Spleen (tissue), 11 donors: ENCODE results near the gene LCLAT1. TPM values are rescaled to one million over a fixed set of nuclear protein-coding genes. Genes with fewer than 3 reads are reported as not detected.
A peak's percentile ranks its signal among the peaks of the same experiment; 100 is the strongest.

ENCODE experiments used
- DNase-seq: peaks from one replicate; pipeline ENCODE4 v3.0.0-alpha.2; 2020
- H3K27ac ChIP-seq, 8 donors: fragments of 200-600 bp; sonication (generic) in 7 of 8; 1 replicate in 4 of 8; 2 replicates in 4 of 8; pipeline versions ENCODE4 v1.5.0 to v1.8.0; 2016 to 2021; ENCODE audit warnings: inconsistent platforms in 4 of 8, mild to moderate bottlenecking in 4 of 8, moderate library complexity in 1 of 8
- H3K27me3 ChIP-seq, 7 donors: fragments of 200-600 bp; sonication (generic) in 6 of 7; replicated peaks in 1 of 7; 1 replicate in 4 of 7; 2 replicates in 3 of 7; pipeline versions ENCODE4 v1.5.0 to v1.8.0; 2016 to 2021; ENCODE audit warnings: inconsistent platforms in 3 of 7, mild to moderate bottlenecking in 1 of 7
- H3K36me3 ChIP-seq, 6 donors: fragments of 200-600 bp; sonication (generic) in 5 of 6; 1 replicate in 4 of 6; 2 replicates in 2 of 6; pipeline versions ENCODE4 v1.5.0 to v1.8.0; 2016 to 2021; ENCODE audit warnings: inconsistent platforms in 2 of 6
- H3K4me1 ChIP-seq, 6 donors: fragments of 200-600 bp; sonication (generic) in 5 of 6; 1 replicate in 3 of 6; 2 replicates in 3 of 6; pipeline versions ENCODE4 v1.5.0 to v1.8.0; 2016 to 2021; ENCODE audit warnings: inconsistent platforms in 3 of 6
- H3K4me3 ChIP-seq, 8 donors: fragments of 200-600 bp; sonication (generic) in 7 of 8; 1 replicate in 4 of 8; 2 replicates in 4 of 8; pipeline versions ENCODE4 v1.5.0 to v1.8.0; 2016 to 2021; ENCODE audit warnings: inconsistent platforms in 4 of 8, mild to moderate bottlenecking in 4 of 8, moderate library complexity in 2 of 8
- H3K9me3 ChIP-seq, 8 donors: fragments of 200-600 bp; sonication (generic) in 7 of 8; 1 replicate in 4 of 8; 2 replicates in 4 of 8; pipeline versions ENCODE4 v1.5.0 to v1.8.0; 2016 to 2021; ENCODE audit warnings: inconsistent platforms in 4 of 8
- CTCF ChIP-seq, 11 experiments: fragments of 200-600 bp in 7 of 11; fragments of 450-650 bp in 4 of 11; sonication (generic) in 4 of 11; IDR thresholded peaks in 8 of 11; conservative IDR thresholded peaks in 3 of 11; 1 replicate in 7 of 11; 2 replicates in 4 of 11; pipeline versions ENCODE4 v1.4.0 to v1.8.0; 2016 to 2021; ENCODE audit warnings: antibody characterized with exemption in 11 of 11, inconsistent platforms in 4 of 11, mild to moderate bottlenecking in 1 of 11
- POLR2A ChIP-seq, 3 donors: fragments of 450-650 bp; IDR thresholded peaks; one replicate each; pipeline ENCODE4 v1.5.1; 2017; ENCODE audit warnings: antibody characterized with exemption in 3 of 3, mild to moderate bottlenecking in 1 of 3
- POLR2AphosphoS5 ChIP-seq, 3 donors: sonication (generic); formaldehyde crosslinking; IDR thresholded peaks; one replicate each; pipeline ENCODE4 v1.5.1; 2017; ENCODE audit warnings: antibody characterized with exemption in 3 of 3
- WGBS, 5 donors: extraction: QIAGEN DNeasy Blood & Tissue Kit in 3 of 5; methylation state at CpG; one replicate each; pipeline versions ENCODE4 v1.1.5 to v1.1.7; 2013 to 2018; 5-methylcytosine and 5-hydroxymethylcytosine counted together
- intact Hi-C: fragments of 100-400 bp; cut with DNase I; formaldehyde crosslinking; loops from one replicate; pipeline ENCODE4 v1.15.0; 2023; ENCODE audit warnings: low total_unique reads
- polyA plus RNA-seq, 3 donors: library from polyadenylated mRNA; stranded (reverse); fragments of 200-250 nt; gene quantifications; one replicate each; pipeline ENCODE4 v1.2.1, GENCODE V29; 2013
- total RNA-seq, 7 donors: library from RNA; depleted of rRNA in 3 of 7; stranded (reverse); fragments of >200 nt in 3 of 7; fragmentation: NEBNext Ultra II Directional in 4 of 7; extraction: Animal tissue kit (Norgen Biotek cat#: 25700) in 4 of 7; gene quantifications; one replicate each; pipeline versions ENCODE4 v1.1.0 to v1.2.1, GENCODE V29; 2016 to 2021
- donor health status: healthy with polysubstance abuse.
- donor health status: DM: no; HTN: no; CAD: no; lungs with moderate emphysema.
- donor health status: DM: no; HTN: no; CAD: no.
- donor health status: Bipolar disorder and iron deficiency.
- donor health status: healthy.
- donor health status: DM: no; HTN: no; CAD: no.
- donor health status: DM: yes; HTN: yes; CAD: no.

Gene LCLAT1
- total and polyA plus RNA-seq, 10 donors = 1.9 to 23.3 (median 13.8) TPM

GRCh38 chr2:30448308-30448707 is 1.3 kb downstream of the LCLAT1 start:
- H3K27me3 ChIP-seq = no peaks in the 10 kb centered on the region
- TF ChIP-seq POLR2AphosphoS5 (IDR thresholded peaks at IDR 0.05) (no peak), CTCF (IDR thresholded peaks at IDR 0.05 in 8 of 11, conservative IDR thresholded peaks at IDR 0.05 in 3 of 11) (no peak), POLR2A (IDR thresholded peaks at IDR 0.05) (no peak)
- H3K27ac ChIP-seq = no peak overlapping the region
- 55 to 79% (median 68%) methylated on average over 4 of the region's 4 CpGs for WGBS, 5 donors
- peak overlapping the region in 5 of 8 donors; percentile 87 to 98 (median 93) for H3K4me3 ChIP-seq
- no peak for DNase-seq
- peaks cover 4 to 46% (median 23%) of the 10 kb centered on the region in 6 donors for H3K4me1 ChIP-seq
- intact Hi-C loops = loop anchor here (10.0 kb wide), 1 partner anchor 204 kb away; no protein-coding TSS in a partner anchor
- no peaks in the 10 kb centered on the region for H3K9me3 ChIP-seq
- H3K36me3 ChIP-seq = no peaks in the 10 kb centered on the region

GRCh38 chr2:30448866-30449265 is 1.8 kb downstream of the LCLAT1 start:
- no peaks in the 10 kb centered on the region for H3K9me3 ChIP-seq
- H3K27me3 ChIP-seq = no peaks in the 10 kb centered on the region
- intact Hi-C loops = loop anchor here (10.0 kb wide), 1 partner anchor 204 kb away; no protein-coding TSS in a partner anchor
- H3K27ac ChIP-seq = no peak overlapping the region
- no peak for DNase-seq
- no peak overlapping the region for H3K4me3 ChIP-seq
- WGBS, 5 donors = 93 to 97% (median 97%) methylated on average over 2 of the region's 2 CpGs
- no peak for TF ChIP-seq CTCF (IDR thresholded peaks at IDR 0.05 in 8 of 11, conservative IDR thresholded peaks at IDR 0.05 in 3 of 11)
- no peak for TF ChIP-seq POLR2A (IDR thresholded peaks at IDR 0.05)
- no peak for TF ChIP-seq POLR2AphosphoS5 (IDR thresholded peaks at IDR 0.05)
- peaks cover 4 to 46% (median 23%) of the 10 kb centered on the region in 6 donors for H3K4me1 ChIP-seq
- H3K36me3 ChIP-seq = no peaks in the 10 kb centered on the region

GRCh38 chr2:30450025-30450424 is 3.0 kb downstream of the LCLAT1 start:
- H3K4me1 ChIP-seq = peaks cover 4 to 40% (median 23%) of the 10 kb centered on the region in 6 donors
- TF ChIP-seq POLR2A (IDR thresholded peaks at IDR 0.05) = no peak
- WGBS, 5 donors = 50 to 100% (median 97%) methylated on average over 1 of the region's 1 CpG
- no peak for DNase-seq
- H3K36me3 ChIP-seq = no peaks in the 10 kb centered on the region
- H3K27me3 ChIP-seq = no peaks in the 10 kb centered on the region
- intact Hi-C loops = no loop called here
- H3K27ac ChIP-seq = no peak overlapping the region
- no peak overlapping the region for H3K4me3 ChIP-seq
- no peaks in the 10 kb centered on the region for H3K9me3 ChIP-seq

GRCh38 chr2:30453498-30453897 is 6.5 kb downstream of the LCLAT1 start:
- Histone ChIP-seq H3K9me3 (no peaks in the 10 kb centered on the region), H3K27me3 (no peaks in the 10 kb centered on the region), H3K27ac (no peak overlapping the region), H3K4me3 (no peak overlapping the region), H3K4me1 (peaks cover 0 to 26% (median 6%) of the 10 kb centered on the region in 6 donors), H3K36me3 (no peaks in the 10 kb centered on the region)
- no peak for DNase-seq
- 73 to 94% (median 93%) methylated on average over 5 of the region's 5 CpGs for WGBS, 5 donors
- intact Hi-C loops = no loop called here
- TF ChIP-seq POLR2A (IDR thresholded peaks at IDR 0.05) (no peak), POLR2AphosphoS5 (IDR thresholded peaks at IDR 0.05) (no peak), CTCF (IDR thresholded peaks at IDR 0.05 in 8 of 11, conservative IDR thresholded peaks at IDR 0.05 in 3 of 11) (no peak)

GRCh38 chr2:30454571-30454970 is 7.5 kb downstream of the LCLAT1 start:
- peaks cover 0 to 21% (median 3%) of the 10 kb centered on the region in 6 donors for H3K4me1 ChIP-seq
- WGBS, 5 donors = 91 to 96% (median 93%) methylated on average over 6 of the region's 6 CpGs
- intact Hi-C loops = no loop called here
- no peak for DNase-seq
- no peaks in the 10 kb centered on the region for H3K27me3 ChIP-seq
- H3K9me3 ChIP-seq = no peaks in the 10 kb centered on the region
- no peak overlapping the region for H3K27ac ChIP-seq
- no peak overlapping the region for H3K4me3 ChIP-seq
- no peaks in the 10 kb centered on the region for H3K36me3 ChIP-seq
- TF ChIP-seq POLR2A (IDR thresholded peaks at IDR 0.05) (no peak), POLR2AphosphoS5 (IDR thresholded peaks at IDR 0.05) (no peak), CTCF (IDR thresholded peaks at IDR 0.05 in 8 of 11, conservative IDR thresholded peaks at IDR 0.05 in 3 of 11) (no peak)
